Left ventricle myocardium superior (tissue), 1 donor: ENCODE data around the gene IGFBP5. TPM values are rescaled to one million over a fixed set of nuclear protein-coding genes. Genes with fewer than 3 reads are reported as not detected.

ENCODE experiments used
- ATAC-seq: fragments of 200-7000 bp; cut with Tn5 transposase; one replicate; pipeline ENCODE4 v1.9.1; 2020; ENCODE audit warnings: mild to moderate bottlenecking, moderate library complexity
- DNase-seq: peaks from one replicate; pipeline ENCODE4 v3.0.0-alpha.2; 2020
- intact Hi-C: fragments of 100-400 bp; cut with micrococcal nuclease; formaldehyde crosslinking; loops from one replicate; pipeline ENCODE4 v1.11.0; 2022
- total RNA-seq: library from RNA; stranded (reverse); fragmentation: NEBNext Ultra II Directional; extraction: Animal tissue kit (Norgen Biotek cat#: 25700); gene quantifications from one replicate; pipeline ENCODE4 v1.2.1, GENCODE V29; 2021
- donor health status: DM: no; HTN: yes; CAD: no; lungs with severe emphysema.

IGFBP5 gene
- total RNA-seq, 1 donor from 2014 or later = 156 TPM

DNA sequence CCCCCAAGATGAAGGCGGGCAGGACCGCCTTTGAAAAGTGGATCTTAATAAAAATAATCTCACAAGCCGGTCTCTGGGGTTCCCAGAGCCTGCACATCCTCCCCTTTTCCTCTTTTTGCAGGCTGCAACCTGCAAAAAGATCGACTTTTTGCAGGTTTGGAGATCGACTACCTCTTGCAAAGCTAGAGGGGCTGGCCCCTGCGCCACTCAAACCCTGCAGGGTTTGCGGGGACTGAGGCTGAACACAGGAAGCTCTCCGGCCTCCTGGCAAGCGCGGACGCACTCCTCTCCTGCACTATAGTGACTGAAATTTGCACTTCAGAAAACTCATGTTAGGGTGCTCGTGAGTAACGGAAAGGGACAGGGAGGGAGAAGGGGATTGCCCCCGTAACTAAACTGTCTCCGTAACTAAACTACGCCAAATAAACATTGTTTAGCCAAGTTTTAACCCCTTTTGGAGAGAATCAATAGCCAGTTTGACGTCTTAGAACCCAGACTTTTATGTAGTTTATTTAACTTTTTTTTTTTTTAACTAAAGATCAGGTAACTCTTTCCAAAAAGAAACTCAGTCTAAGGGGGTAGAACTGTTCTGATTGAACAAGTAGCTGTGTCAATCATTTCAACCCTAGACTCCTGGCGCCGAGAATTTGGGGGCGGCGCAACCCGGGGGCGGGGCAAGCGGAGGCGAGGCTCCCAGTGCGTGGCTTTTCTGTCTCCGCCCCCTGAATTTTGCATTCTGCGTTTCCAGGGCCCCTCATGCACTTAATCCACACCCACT lies 2.5 kb downstream of the IGFBP5 start:
- peak; percentile 63 for ATAC-seq
- DNase-seq = peak; percentile 92
- intact Hi-C loops = loop anchor here (10.0 kb wide), 1 partner anchor 112 kb away; no protein-coding TSS in a partner anchor

DNA sequence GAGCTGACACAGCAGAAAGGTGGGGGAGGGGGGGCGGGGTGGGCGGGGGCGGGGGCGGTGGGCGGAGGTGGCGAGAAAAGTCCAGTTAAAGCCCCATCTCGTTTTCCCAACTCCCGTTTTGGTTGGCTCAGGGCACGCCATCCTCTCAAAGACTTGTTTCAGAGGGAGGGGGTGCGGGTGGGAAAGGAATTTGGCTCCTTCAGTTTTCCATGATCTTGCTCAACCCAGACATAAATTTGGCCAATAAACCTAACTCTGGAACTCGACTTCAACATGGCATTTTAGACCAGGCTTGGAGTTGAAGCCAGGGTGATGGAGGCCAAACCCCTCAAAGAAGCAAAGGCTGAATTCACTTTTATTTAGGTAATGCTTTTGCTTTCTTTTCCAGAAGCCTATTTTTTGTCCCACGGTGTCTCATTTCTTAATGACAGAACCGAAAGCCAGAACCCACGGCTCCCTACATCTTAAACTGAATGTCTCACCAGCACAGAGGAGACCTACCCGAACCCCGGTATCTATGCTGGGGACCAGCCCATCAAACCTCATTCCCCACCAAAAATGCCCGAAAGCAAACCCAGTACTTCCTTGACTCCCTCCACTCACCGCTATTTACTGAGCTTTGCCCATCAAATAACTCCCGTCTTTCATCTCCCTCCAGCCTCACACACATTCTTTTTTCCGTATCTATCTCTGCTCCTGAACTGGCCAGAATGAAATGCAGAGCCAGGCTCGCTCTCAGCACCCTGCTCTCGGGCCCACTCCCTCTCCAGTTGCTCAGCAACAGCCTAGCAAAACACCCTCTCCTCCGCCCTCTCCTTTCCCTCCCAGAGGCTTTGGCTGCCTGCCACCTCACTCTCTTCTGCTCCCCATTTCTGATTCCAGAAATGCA lies 4.3 kb downstream of the IGFBP5 start:
- ATAC-seq = peak; percentile 70
- peak; percentile 90 for DNase-seq
- intact Hi-C loops = loop anchor here (10.0 kb wide), 1 partner anchor 114 kb away; no protein-coding TSS in a partner anchor

DNA sequence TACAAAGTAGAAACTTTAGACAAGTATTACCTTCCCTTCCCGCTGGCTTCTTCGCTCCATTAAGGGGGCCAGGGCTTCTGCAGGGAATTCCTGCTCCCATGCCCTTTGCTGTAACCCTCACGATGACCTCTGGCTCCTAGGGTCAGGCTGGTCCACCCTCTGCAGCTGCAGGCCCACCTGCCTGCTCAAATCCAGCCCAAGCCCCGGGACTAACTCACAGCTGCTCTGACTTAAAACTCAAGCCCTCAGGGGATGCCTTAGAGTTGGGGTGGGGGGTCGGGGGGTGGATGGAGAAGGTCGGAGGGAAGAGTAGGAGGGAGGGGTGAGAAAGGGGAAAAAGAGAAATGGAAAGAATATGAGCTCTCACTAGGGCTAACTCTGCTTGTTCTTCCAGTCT lies 4.9 kb downstream of the IGFBP5 start:
- DNase-seq (no peak), ATAC-seq (no peak)
- intact Hi-C loops = loop anchor here (10.0 kb wide), 1 partner anchor 114 kb away; no protein-coding TSS in a partner anchor

DNA sequence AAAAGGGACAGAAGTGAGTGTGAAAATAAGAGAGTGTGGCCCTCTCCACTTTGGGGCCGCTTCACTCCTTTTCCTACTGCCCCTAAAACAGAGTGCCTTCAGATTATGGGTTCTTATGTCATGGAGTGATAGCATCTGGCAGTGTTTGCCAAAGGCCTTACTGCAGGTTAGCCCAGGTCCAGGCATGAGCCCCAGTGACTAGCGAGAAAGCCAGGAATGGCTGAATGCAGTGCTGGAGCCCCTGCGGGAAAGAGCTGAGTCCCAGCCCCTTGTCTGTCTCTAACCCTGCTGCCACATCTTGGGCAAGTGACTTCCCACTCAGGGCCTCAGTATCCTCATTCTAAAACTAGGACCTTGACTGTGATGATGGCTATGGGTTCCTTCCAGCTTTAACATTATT lies 6.0 kb downstream of the IGFBP5 start:
- ATAC-seq = no peak
- intact Hi-C loops = no loop called here
- no peak for DNase-seq

DNA sequence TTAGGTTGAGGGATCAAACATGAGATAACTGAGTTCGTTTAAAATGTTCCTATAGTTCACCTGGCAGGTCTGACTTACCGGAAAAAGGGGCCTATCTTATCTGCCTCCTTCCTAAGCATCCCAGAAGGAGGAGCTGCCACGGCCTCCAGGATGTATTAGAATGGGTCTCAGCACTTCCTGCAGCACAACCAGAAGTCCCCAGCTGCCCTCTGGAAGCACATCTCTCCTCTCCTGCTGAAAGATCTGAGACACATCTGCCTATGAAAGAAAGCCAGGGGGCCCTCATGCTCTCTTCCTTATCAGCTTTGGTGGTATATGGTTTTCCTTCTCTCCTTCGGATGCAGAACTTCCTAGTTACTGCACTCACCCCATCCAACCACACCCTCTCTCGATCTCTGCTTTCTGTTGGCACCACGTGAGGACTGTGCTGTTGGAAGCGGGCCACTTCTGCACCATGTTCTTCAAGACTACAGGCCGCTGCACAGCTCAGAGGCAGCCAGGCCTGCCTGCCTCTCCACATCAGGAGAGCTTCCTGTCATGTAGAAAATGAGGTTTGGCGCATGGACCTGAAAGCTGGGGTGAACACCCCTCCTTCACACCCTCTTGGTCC lies 6.5 kb downstream of the IGFBP5 start:
- ATAC-seq = peak; percentile 20
- intact Hi-C loops = no loop called here
- DNase-seq = peak; percentile 80

DNA sequence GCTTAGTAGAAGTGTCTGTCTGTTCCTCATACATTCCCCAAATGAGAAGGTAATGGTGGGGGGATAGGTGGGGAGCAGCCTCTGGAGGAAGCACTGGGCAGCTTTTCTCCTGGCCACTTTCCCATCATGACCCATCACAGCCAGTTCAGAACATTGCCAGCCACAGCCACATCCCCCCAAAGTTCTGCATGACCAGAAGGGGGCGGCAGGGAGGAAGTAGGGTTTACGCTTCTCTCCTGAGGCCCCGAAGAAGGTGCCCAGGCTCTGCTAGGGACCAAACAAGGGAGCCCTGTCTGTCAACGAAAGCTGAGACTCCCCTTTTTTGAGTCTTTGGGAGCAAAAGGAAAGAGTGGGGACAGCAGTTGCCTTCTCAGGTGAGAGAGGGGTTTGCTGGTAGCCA lies 7.7 kb downstream of the IGFBP5 start:
- intact Hi-C loops = no loop called here
- ATAC-seq (no peak), DNase-seq (no peak)

DNA sequence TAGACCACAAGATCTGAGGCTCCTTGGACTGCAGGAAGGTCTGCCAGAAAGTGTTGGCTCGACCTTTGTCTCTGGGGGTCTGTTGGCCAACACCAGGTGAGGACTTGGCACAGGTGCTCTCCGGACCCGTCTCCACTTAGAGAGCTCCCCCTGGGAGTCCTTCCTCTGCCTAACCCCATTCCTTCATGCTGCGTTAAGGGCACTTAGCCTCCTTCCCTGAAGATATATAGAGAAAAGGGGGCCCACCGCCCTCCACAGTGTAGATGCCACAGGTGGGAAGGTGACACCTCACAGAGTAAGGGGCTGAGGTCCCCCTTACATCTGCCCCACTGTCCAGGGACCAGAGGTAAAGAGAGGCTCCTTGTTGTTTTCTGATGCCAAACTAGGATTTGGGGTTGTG lies 8.2 kb downstream of the IGFBP5 start:
- DNase-seq (no peak), ATAC-seq (no peak)
- intact Hi-C loops = no loop called here

DNA sequence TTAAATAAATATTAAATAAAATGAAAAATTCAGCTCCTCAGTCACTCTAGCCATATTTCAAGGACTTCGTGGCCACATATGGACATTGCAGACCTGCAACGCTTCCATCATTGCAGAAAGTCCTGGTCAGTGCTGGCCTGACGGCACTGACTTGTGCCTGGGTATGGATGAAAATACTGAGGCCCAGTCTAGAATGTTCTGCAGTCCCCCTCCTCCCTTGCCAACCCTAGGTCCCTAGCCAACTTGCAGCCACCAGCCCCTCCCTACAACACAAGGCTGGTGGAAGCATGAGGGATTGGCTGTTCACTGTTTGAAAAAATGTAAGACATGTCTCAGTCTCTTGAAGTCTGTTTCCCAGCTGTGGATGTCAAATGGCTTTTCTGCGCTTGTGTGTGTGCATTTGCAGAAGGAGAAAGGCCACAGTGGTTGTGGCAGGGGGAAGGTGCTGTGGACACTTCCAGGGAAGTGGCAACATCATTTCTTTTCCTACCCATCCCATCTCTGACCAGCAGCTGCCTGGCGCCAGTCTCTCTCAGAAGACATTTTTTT lies 9.9 kb downstream of the IGFBP5 start:
- intact Hi-C loops = no loop called here
- DNase-seq (no peak), ATAC-seq (no peak)

DNA sequence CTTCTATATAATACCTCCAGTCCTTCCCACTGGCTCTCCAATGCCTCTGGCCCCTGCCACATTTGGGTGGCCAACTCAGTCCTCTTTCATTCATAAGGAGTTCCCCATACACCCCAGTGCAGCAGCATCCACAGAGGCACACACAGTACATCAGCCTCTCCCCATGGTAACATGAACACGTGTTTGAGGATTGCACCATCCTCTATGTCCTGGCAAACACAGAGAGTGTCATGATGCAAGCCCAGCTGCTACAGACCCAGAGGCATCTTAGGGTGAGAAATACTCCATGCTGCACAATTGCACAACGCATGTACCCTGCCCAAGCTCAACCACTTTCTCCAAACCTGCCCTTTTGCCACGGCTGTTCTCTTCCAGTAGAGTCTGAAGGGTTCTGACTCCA lies 11.5 kb downstream of the IGFBP5 start:
- intact Hi-C loops = loop anchor here (5.0 kb wide), 1 partner anchor 1028 kb away; no protein-coding TSS in a partner anchor
- ATAC-seq (peak; percentile 74), DNase-seq (no peak)

DNA sequence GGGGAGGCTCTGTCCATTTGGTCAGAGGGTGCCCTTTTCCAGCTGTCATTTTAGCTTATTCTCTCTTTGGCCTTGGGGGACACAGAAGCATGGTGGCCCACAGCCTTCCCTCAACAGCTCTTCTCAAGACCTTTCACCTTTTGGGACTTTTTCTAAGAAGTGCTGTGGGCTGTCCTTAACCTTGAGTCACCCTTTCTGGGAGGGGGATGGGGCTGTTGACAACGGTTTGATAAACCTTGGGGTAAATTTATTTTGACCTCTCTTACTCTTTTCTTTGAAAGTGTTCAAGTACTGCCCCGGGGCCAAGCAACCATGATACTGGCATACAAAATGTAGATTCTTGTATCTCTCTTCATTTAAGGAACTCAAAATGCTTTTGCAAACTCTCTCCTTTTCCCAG lies 13.7 kb downstream of the IGFBP5 start:
- intact Hi-C loops = loop anchor here (5.0 kb wide), 1 partner anchor 1031 kb away; no protein-coding TSS in a partner anchor
- ATAC-seq = no peak

DNA sequence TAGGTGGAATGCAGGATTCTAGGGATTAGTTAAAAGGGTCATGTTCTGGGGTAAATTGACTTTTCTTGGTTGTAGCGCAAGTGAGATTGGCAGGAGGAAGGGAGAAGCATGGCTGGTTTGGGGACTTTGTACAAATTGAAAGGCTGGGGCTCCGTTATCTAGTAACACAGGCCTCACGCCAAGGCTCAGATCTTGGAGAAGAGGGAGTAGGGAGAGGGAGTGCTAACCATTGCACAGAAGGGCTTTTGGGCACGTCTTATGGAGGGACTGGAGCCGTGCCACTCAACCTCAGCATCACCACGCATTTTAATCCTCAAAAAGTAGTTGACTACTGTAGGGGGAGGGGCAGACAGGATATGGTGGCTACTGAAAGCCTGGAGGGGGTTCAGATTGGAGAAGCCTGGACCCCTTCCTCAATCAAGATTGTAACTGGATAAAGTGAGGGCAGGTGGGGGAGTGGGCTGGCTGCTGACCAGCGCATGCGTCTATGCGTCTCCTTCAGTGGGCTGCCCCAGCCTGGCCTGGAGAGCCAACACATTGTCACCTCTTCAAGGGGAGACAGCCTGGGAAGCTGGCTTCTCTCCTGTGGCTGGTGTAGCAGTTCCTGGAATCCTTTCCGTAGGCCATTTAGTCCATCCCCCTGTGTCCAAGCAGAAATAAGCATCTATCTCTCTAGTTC lies 14.3 kb downstream of the IGFBP5 start:
- intact Hi-C loops = loop anchor here (5.0 kb wide), 1 partner anchor 1031 kb away; no protein-coding TSS in a partner anchor
- ATAC-seq (no peak), DNase-seq (peak; percentile 29)

More for the DNA sequence above, 13.7 kb downstream of the IGFBP5 start:
- no peak for DNase-seq

DNA sequence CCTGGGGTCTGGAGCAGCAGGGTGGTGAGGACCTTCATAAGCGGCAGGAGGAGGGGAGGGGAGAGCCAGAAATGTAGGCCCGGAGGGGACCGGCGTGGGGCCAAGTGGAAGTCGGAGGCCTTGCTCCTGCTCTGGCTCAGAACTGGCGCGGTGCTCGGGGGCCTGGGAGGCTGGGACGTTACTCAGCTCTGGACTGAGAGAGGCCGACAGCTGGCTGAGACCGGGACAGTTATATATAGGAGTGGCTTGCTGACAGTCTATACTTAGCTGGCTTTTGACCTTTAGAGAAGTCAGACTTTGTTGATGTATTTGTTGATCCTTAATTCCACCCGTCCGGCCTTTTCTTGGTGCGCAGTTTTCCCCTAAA lies 15.7 kb downstream of the IGFBP5 start:
- DNase-seq = peak; percentile 90
- intact Hi-C loops = loop anchor here (5.0 kb wide), 1 partner anchor 1033 kb away; no protein-coding TSS in a partner anchor
- ATAC-seq = peak; percentile 80

DNA sequence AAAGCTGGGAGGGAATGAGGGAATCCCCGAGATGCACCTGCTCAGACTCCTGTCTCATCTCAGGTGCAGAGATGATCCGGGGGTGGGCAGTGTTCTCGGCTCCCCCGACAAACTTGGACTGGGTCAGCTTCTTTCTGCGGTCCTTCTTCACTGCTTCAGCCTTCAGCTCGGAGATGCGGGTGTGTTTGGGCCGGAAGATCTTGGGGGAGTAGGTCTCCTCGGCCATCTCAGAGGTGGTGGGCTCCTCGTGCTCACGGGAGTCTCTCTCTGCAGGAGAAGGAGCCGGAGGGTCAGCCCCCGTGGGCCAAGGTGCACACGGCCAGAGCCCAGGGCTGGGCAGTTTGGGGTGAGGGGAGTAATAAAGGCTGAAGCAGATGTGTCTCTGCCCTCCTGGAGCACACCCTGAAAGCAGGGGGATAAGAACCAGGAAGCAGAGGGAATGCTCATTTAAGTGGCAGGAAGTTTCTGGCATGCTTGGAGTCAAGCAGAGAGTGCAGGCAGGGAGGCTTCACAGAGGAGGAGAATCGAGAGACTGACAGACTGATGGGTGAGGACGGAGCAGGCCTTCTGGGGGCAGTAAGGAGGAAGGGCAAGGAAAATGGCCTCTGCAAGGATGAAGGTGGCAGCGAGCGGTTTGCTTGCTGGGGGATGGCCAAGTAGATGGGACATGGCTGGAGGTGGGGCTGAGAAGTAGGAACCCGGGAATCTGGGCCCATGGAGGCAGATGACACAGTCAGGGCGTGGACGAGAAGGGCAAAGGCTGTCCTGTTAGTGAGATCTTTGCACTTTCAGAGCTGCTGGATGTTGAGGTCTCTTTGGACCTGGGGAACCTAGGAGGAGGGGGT lies 16.3 kb downstream of the IGFBP5 start:
- no peak for ATAC-seq
- no peak for DNase-seq

DNA sequence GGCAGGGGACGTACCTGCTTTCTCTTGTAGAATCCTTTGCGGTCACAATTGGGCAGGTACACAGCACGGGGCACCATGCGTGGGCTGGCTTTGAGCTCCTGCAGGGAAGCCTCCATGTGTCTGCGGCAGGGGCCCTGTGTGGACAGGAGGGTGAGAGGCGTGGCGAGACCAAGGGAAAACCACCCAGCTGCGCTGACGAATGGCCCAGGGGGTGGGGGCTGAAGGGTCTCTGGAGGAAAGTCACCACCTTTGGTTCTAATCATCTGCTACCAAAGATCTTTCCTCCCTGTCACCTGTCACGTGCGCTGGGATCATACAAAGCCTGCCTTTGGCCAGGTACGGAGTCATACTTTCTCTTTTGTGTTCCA lies 17.3 kb downstream of the IGFBP5 start:
- DNase-seq (no peak), ATAC-seq (no peak)
- intact Hi-C loops = no loop called here

More for the DNA sequence above, 16.3 kb downstream of the IGFBP5 start:
- intact Hi-C loops = no loop called here

DNA sequence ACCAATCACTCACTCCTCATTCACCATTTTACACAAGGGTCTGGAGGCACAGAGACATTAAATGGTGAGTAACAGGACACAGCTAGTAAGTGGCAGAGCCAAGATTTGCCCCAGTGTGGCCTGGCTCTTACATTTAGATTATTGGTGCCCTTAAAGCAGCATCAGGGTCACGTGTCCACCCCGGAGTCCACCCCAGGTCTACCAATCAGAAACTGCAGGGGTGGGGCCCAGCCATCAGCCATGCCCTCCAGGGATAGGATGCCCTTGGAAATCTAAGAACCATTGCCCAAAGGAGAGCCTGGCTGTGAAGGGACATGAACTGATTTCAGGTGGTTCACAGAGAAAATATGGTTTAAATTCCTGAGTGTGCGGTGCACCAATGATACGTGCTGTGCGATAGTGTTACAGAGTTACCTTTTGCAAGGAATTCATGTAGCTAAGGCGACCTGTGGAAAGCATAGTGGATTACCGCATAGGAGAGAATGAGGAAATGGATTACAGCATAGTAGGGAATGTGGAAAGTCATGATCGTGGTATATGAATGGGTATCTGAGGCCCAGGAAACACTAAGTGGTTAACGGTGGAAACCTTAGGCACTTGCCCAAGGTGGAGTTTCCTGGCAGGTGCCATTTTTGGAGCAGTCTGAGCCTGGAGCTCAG lies 17.8 kb downstream of the IGFBP5 start:
- no peak for ATAC-seq
- intact Hi-C loops = no loop called here
- DNase-seq = no peak

DNA sequence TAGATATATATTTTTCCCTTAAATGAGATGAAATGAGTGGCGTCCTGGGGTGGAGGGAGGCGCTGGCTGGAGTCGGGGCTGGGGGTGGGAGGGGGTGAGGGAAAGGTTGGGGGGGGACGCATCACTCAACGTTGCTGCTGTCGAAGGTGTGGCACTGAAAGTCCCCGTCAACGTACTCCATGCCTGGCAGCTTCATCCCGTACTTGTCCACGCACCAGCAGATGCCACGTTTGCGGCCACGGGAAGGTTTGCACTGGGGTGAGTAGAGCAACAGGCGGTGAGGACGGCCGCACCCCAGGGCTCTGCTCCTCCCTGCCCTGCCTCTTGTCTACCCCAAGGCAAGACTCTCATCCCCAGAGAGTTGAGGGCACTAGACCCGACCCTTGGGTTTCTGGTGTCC lies 18.7 kb downstream of the IGFBP5 start:
- DNase-seq = no peak
- intact Hi-C loops = no loop called here
- no peak for ATAC-seq

DNA sequence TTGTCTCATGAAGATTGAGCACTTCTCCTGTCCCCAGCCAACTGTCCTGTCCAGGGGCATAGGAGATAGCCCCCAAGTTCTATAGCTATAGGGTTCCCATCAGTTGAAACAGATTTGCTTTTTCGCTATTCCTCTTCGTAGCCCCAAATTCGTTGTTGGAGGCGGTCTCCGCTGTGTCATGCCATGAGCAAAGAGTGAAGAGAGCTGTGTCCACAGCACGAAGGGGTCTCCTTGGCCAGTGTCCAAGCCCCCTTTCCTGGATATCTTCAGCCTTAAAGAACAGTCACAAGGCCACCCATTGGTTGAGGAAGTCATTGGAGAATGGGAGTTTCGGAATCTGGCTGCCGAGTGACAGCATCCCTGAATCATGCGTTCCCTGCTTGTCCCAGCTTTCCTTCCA lies 21.0 kb downstream of the IGFBP5 start:
- no peak for ATAC-seq
- no peak for DNase-seq
- intact Hi-C loops = no loop called here
